ENCODE results near the gene CALB2.

- no peak for TF ChIP-seq POLR2A (IDR thresholded peaks at IDR 0.05; ENCODE audit: low read depth, low read length)
- no peak for TF ChIP-seq CTCF (IDR thresholded peaks at IDR 0.05; ENCODE audit: extremely low read depth in 1 of 2, insufficient read depth in 1 of 2, low read depth in 1 of 2, low read length in 2 of 2)
- no peak for TF ChIP-seq MAX (IDR thresholded peaks at IDR 0.05; ENCODE audit: insufficient read depth, insufficient read length)
- TF ChIP-seq MYC (IDR thresholded peaks at IDR 0.05; ENCODE audit: low read depth, low read length) = no peak
- TF ChIP-seq POLR2AphosphoS5 (IDR thresholded peaks at IDR 0.05; ENCODE audit: insufficient read depth, low read depth, low read length) = no peak
- no peak for TF ChIP-seq EZH2 (IDR thresholded peaks at IDR 0.05; ENCODE audit: borderline replicate concordance, low read depth, low read length, severe bottlenecking)
- no peak for TF ChIP-seq JUN (IDR thresholded peaks at IDR 0.05; ENCODE audit: borderline replicate concordance, insufficient read depth, insufficient read length, low read depth)
- no peak for TF ChIP-seq GATA2 (IDR thresholded peaks at IDR 0.05; ENCODE audit: insufficient read depth, insufficient read length, low read depth, low read length)
- no peak for TF ChIP-seq FOS (IDR thresholded peaks at IDR 0.05; ENCODE audit: borderline replicate concordance, insufficient read depth, low read length)
Observed at GRCh38 chr16:71376465-71377157, 18.1 kb downstream of the CALB2 start.
